Fibroblast of lung (primary cell): ENCODE data around the gene EIF1B. TPM values are rescaled to one million over a fixed set of nuclear protein-coding genes. Genes with fewer than 3 reads are reported as not detected.

Experiments
- DNase-seq, 2 donors: peaks; one replicate each; pipeline versions ENCODE4 v3.0.0 to v3.0.0-alpha.2; 2010; ENCODE audit warnings: low read depth in 2 of 2
- H2AFZ ChIP-seq: 2 replicates; pipeline ENCODE4 v1.5.1; 2012; ENCODE audit warnings: low read length, control low read depth, inconsistent platforms
- H3K27ac ChIP-seq: 2 replicates; pipeline ENCODE4 v1.5.1; 2011; ENCODE audit warnings: low read length, control low read depth; ENCODE audit not compliant: insufficient read depth
- H3K27me3 ChIP-seq: 2 replicates; pipeline ENCODE4 v1.5.1; 2011; ENCODE audit warnings: mild to moderate bottlenecking, low read length; ENCODE audit not compliant: control insufficient read depth, insufficient read depth
- H3K36me3 ChIP-seq: 2 replicates; pipeline ENCODE4 v1.5.1; 2011; ENCODE audit warnings: low read length; ENCODE audit not compliant: control insufficient read depth, insufficient read depth
- H3K4me1 ChIP-seq: 2 replicates; pipeline ENCODE4 v1.5.1; 2011; ENCODE audit warnings: low read length; ENCODE audit not compliant: control insufficient read depth, insufficient read depth; ENCODE audit errors: extremely low read depth
- H3K4me2 ChIP-seq: 2 replicates; pipeline ENCODE4 v1.5.1; 2011; ENCODE audit warnings: low read length, control low read depth; ENCODE audit not compliant: insufficient read depth; ENCODE audit errors: extremely low read depth
- H3K4me3 ChIP-seq, 4 experiments: fragments of 200-600 bp in 1 of 4; sonication (generic) in 1 of 4; replicated peaks in 1 of 4; 2 replicates each; pipeline ENCODE4 v1.5.1; 2011 to 2016; ENCODE audit warnings: low read length in 4 of 4, low read depth in 3 of 4, mild to moderate bottlenecking in 3 of 4, control low read depth in 2 of 4, inconsistent platforms in 1 of 4, mixed read lengths in 1 of 4; ENCODE audit not compliant: insufficient read depth in 1 of 4; ENCODE audit errors: control extremely low read depth in 1 of 4
- H3K79me2 ChIP-seq: 2 replicates; pipeline ENCODE4 v1.5.1; 2012; ENCODE audit warnings: mild to moderate bottlenecking, low read length, inconsistent platforms; ENCODE audit not compliant: control insufficient read depth, insufficient read depth
- H3K9ac ChIP-seq: 2 replicates; pipeline ENCODE4 v1.5.1; 2011; ENCODE audit warnings: mild to moderate bottlenecking, low read length, control low read depth; ENCODE audit not compliant: insufficient read depth
- H3K9me3 ChIP-seq: 2 replicates; pipeline ENCODE4 v1.5.1; 2012; ENCODE audit warnings: low read depth, low read length; ENCODE audit not compliant: control insufficient read depth, insufficient read depth
- H4K20me1 ChIP-seq: 2 replicates; pipeline ENCODE4 v1.5.1; 2011; ENCODE audit warnings: low read length; ENCODE audit not compliant: control insufficient read depth, insufficient read depth; ENCODE audit errors: extremely low read depth
- CTCF ChIP-seq, 2 donors: IDR thresholded peaks in 1 of 2; conservative IDR thresholded peaks in 1 of 2; 1 replicate in 1 of 2; 2 replicates in 1 of 2; pipeline ENCODE4 v1.5.1; 2011 to 2012; ENCODE audit warnings: low read length in 2 of 2, control low read depth in 1 of 2, inconsistent platforms in 1 of 2, low read depth in 1 of 2, mild to moderate bottlenecking in 1 of 2
- EZH2 ChIP-seq: IDR thresholded peaks from 2 replicates; pipeline ENCODE4 v1.5.1; 2012; ENCODE audit warnings: low read length, control low read depth, mild to moderate bottlenecking; ENCODE audit errors: missing control alignments
- polyA plus RNA-seq, 2 donors: library from polyadenylated mRNA; depleted of rRNA in 1 of 2; stranded (reverse) in 1 of 2; unstranded in 1 of 2; fragments of >200 nt; gene quantifications; 2 replicates each; pipeline ENCODE4 v1.2.1, GENCODE V29; 2011 to 2012; ENCODE audit warnings: missing spikeins in 1 of 2
- total RNA-seq: library from RNA; depleted of rRNA; stranded (reverse); fragments of >200 nt; gene quantifications from 2 replicates; pipeline ENCODE4 v1.2.1, GENCODE V29; 2014

The EIF1B gene
- total and polyA plus RNA-seq, 2 donors (not counting 1 experiment from before 2014, with no cell fraction given) = 24.8 to 36.7 TPM

- peaks cover 2% of the 10 kb centered on the region for H3K4me1 ChIP-seq
- no peak overlapping the region for H3K9ac ChIP-seq
- H2AFZ ChIP-seq = no peak overlapping the region
- H4K20me1 ChIP-seq = no peaks in the 10 kb centered on the region
- no peak overlapping the region for H3K4me2 ChIP-seq
- no peaks in the 10 kb centered on the region for H3K9me3 ChIP-seq
- no peak overlapping the region for H3K4me3 ChIP-seq
- H3K79me2 ChIP-seq = peaks cover 18% of the 10 kb centered on the region
- peak; percentile 13 to 33 for DNase-seq
- H3K27me3 ChIP-seq = no peaks in the 10 kb centered on the region
- TF ChIP-seq CTCF (conservative IDR thresholded peaks at IDR 0.05 in 1 of 2, IDR thresholded peaks at IDR 0.05 in 1 of 2; ENCODE audit: low read depth in 1 of 2, low read length in 2 of 2) (no peak), EZH2 (no peak)
- no peak overlapping the region for H3K27ac ChIP-seq
- no peaks in the 10 kb centered on the region for H3K36me3 ChIP-seq
Measured at GRCh38 chr3:40312661-40313226, 3.2 kb downstream of the EIF1B start.

- peaks cover 18% of the 10 kb centered on the region for H3K79me2 ChIP-seq
- no peak overlapping the region for H3K4me3 ChIP-seq
- TF ChIP-seq CTCF (conservative IDR thresholded peaks at IDR 0.05 in 1 of 2, IDR thresholded peaks at IDR 0.05 in 1 of 2; ENCODE audit: low read depth in 1 of 2, low read length in 2 of 2) (no peak), EZH2 (no peak)
- no peak overlapping the region for H3K4me2 ChIP-seq
- no peaks in the 10 kb centered on the region for H3K9me3 ChIP-seq
- no peak overlapping the region for H3K9ac ChIP-seq
- peak in 1 of 2 donors; percentile 27 for DNase-seq
- no peaks in the 10 kb centered on the region for H3K36me3 ChIP-seq
- no peaks in the 10 kb centered on the region for H3K27me3 ChIP-seq
- peaks cover 2% of the 10 kb centered on the region for H3K4me1 ChIP-seq
- no peak overlapping the region for H2AFZ ChIP-seq
- H4K20me1 ChIP-seq = no peaks in the 10 kb centered on the region
- H3K27ac ChIP-seq = no peak overlapping the region
Measured at GRCh38 chr3:40313975-40314860, 4.7 kb downstream of the EIF1B start.

GRCh38 chr3:40317061-40317855 lies 7.8 kb downstream of the EIF1B start:
- Histone ChIP-seq H3K9ac (no peak overlapping the region), H3K27ac (no peak overlapping the region), H3K36me3 (no peaks in the 10 kb centered on the region), H2AFZ (no peak overlapping the region), H3K27me3 (no peaks in the 10 kb centered on the region), H3K9me3 (no peaks in the 10 kb centered on the region), H3K4me3 (no peak overlapping the region), H4K20me1 (no peaks in the 10 kb centered on the region), H3K79me2 (no peaks in the 10 kb centered on the region), H3K4me1 (no peaks in the 10 kb centered on the region), H3K4me2 (no peak overlapping the region)
- TF ChIP-seq CTCF (conservative IDR thresholded peaks at IDR 0.05 in 1 of 2, IDR thresholded peaks at IDR 0.05 in 1 of 2; ENCODE audit: low read depth in 1 of 2, low read length in 2 of 2) = peak; percentile 86 to 87
- TF ChIP-seq EZH2 = no peak
- peak; percentile 61 to 81 for DNase-seq
